Hematopoietic multipotent progenitor cell treated with erythropoietin and hydrocortisone succinate and interleukin-3 and kit ligand, for 8 days (in vitro differentiated cells): Measurements from ENCODE around the gene TSPAN18.

ENCODE experiments used
- DNase-seq: peaks from one replicate; pipeline ENCODE4 v3.0.0-alpha.2; 2015

The TSPAN18 gene

GRCh38 chr11:44761551-44761961 lies 34.8 kb downstream of the TSPAN18 start:
- DNase-seq, result no peak

GRCh38 chr11:44763121-44763820 lies 36.5 kb downstream of the TSPAN18 start:
- DNase-seq, result no peak

GRCh38 chr11:44764583-44764982 lies 37.8 kb downstream of the TSPAN18 start:
- no peak for DNase-seq

GRCh38 chr11:44765026-44765595 lies 38.3 kb downstream of the TSPAN18 start:
- no peak for DNase-seq

- no peak for DNase-seq
Observed at GRCh38 chr11:44765676-44766075, 38.9 kb downstream of the TSPAN18 start.

- peak; percentile 82 for DNase-seq
Observed at GRCh38 chr11:44766112-44766971, 39.6 kb downstream of the TSPAN18 start.

- no peak for DNase-seq
Observed at GRCh38 chr11:44766972-44767278, 40.2 kb downstream of the TSPAN18 start.

GRCh38 chr11:44767421-44767820 lies 40.7 kb downstream of the TSPAN18 start:
- peak; percentile 27 for DNase-seq

- no peak for DNase-seq
Observed at GRCh38 chr11:44770401-44770800, 43.6 kb downstream of the TSPAN18 start.

- DNase-seq, result no peak
Observed at GRCh38 chr11:44771252-44771734, 44.5 kb downstream of the TSPAN18 start.

- DNase-seq, result no peak
Observed at GRCh38 chr11:44771841-44772240, 45.1 kb downstream of the TSPAN18 start.

GRCh38 chr11:44773351-44773965 lies 46.7 kb downstream of the TSPAN18 start:
- DNase-seq, result no peak

- no peak for DNase-seq
Observed at GRCh38 chr11:44774108-44774507, 47.3 kb downstream of the TSPAN18 start.

- DNase-seq, result no peak
Observed at GRCh38 chr11:44774731-44775130, 48.0 kb downstream of the TSPAN18 start.

- DNase-seq, result peak; percentile 81
Observed at GRCh38 chr11:44775366-44775984, 48.7 kb downstream of the TSPAN18 start.

GRCh38 chr11:44775985-44776446 lies 49.3 kb downstream of the TSPAN18 start:
- DNase-seq, result no peak

- no peak for DNase-seq
Observed at GRCh38 chr11:44776551-44777208, 49.9 kb downstream of the TSPAN18 start.

GRCh38 chr11:44777209-44778194 lies 50.7 kb downstream of the TSPAN18 start:
- DNase-seq, result no peak

- peak; percentile 74 for DNase-seq
Observed at GRCh38 chr11:44778195-44779100, 51.7 kb downstream of the TSPAN18 start.
